GM12873 (cell line): ENCODE results near the gene PLCB2.

ENCODE experiments used
- CTCF ChIP-seq: IDR thresholded peaks from 2 replicates; pipeline ENCODE4 v1.5.1; 2012; ENCODE audit warnings: low read depth, mild to moderate bottlenecking, moderate library complexity, low read length, control low read depth; ENCODE audit not compliant: insufficient read depth; ENCODE audit errors: missing control alignments

Gene PLCB2

GRCh38 chr15:40285554-40286011 lies 22.2 kb downstream of the PLCB2 start:
- no peak for TF ChIP-seq CTCF

DNA sequence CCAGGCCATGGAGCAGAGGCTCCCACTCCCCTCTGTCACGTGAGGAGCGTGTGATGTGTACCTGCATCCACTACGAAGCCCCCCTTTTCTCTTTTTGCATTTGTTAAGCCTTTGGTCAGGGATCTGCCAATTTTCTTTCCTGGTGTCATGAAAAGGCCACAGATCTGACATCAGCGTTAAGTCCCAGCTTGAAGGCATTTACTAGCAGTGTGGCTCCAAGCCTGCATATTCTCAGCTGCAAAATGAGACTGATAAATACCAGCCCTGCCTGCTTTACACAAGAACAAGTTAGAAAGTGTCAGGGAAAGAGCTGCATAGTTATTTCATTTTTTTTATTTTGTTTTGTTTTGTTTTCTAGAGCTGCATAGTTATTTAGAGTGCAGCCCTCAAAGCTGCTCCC lies 22.6 kb downstream of the PLCB2 start:
- no peak for TF ChIP-seq CTCF

- TF ChIP-seq CTCF: no peak
Observed at GRCh38 chr15:40283615-40284300, 24.0 kb downstream of the PLCB2 start.

DNA sequence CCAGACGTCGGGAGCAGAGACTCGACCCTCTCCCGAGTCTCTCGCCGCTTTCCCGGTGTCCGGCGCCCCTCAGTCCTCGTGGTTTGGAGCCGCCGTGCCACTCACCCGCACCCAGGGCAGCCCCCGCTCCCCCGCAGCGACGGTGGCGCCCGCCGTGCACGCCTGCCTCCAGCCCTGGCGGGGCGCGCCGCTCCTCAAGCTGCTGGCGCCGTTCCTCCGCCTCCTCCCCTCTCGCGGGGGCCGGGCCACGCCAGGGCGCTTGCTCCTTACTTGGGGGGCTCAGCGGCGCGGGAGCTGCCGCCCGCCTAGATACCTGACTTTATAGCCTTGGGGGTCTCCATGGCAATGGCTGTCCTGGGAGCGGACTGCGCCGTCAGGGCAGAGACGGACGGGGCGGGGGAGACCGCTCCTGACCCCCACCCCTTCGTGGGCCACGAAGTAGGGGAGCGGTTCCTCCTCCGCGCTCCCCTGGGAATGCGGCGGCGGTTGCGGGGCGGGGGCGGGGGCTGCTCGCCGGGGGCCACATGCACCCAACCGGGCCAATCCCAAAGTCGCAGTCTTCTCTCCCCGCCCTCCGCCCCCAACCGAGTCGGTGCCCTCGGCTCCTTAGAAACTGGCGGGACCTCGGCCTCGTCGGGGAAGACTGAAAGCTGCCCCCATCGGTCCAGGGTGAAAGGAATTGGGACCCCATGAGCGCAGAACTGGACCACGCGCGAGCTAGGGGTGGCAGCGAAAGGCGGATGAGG lies 24.7 kb downstream of the PLCB2 start, which contains the start of gene ANKRD63:
Gene ANKRD63 (minus strand): TSS at position 196 of the 746 bp plus-strand sequence. CDS start 478 bp downstream, outside the sequence.
- no peak for TF ChIP-seq CTCF

- peak; percentile 54 for TF ChIP-seq CTCF
Observed at GRCh38 chr15:40282147-40282868, 25.4 kb downstream of the PLCB2 start.

DNA sequence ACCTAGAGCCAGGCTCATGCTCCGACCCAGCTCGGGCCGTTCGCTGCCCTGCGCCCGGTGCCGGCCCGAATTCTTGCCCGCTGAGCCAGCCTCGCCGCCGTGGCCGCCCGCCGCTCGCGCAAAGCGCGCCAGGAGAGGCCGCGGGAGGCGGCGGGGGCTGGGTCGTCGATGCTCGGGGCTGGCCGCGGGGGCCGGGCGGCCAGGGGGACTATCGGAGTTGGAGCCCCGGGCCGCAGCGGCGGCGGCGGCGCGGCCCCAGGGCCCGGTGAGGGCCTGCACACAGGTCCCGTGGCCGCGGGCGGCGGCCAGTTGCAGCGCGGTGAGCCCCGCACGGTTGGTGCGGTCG lies 26.0 kb downstream of the PLCB2 start:
- TF ChIP-seq CTCF: no peak
